SK-N-SH (cell line): Measurements from ENCODE around the gene PERM1.

Experiments used
- CTCF ChIP-seq: fragments of 200-600 bp; sonication (generic); IDR thresholded peaks from 2 replicates; pipeline ENCODE4 v1.6.1; 2017; ENCODE audit warnings: antibody characterized with exemption, mild to moderate bottlenecking, moderate library complexity
- POLR2AphosphoS5 ChIP-seq: IDR thresholded peaks from 2 replicates; pipeline ENCODE4 v1.6.1; 2012; ENCODE audit warnings: low read depth, low read length
- RCOR1 ChIP-seq: fragments of 150-350 bp; IDR thresholded peaks from 2 replicates; pipeline ENCODE4 v1.6.1; 2017; ENCODE audit warnings: antibody characterized with exemption, low read length
- RFX5 ChIP-seq: IDR thresholded peaks from 2 replicates; pipeline ENCODE4 v1.6.1; 2012; ENCODE audit warnings: mild to moderate bottlenecking, improper control_type of control experiment, low read length
- SMC3 ChIP-seq: IDR thresholded peaks from 2 replicates; pipeline ENCODE4 v1.6.1; 2012; ENCODE audit warnings: low read depth, low read length, improper control_type of control experiment

- TF ChIP-seq CTCF (peak; percentile 44), POLR2AphosphoS5 (no peak), SMC3 (no peak), RFX5 (no peak), RCOR1 (no peak)
Measured at GRCh38 chr1:1014799-1015681, 33.1 kb upstream of the PERM1 start.
